GM19455 (cell line): ENCODE measurements around the gene DHX32.
"Not testable (repeated sequence)": the region's sequence is repeated elsewhere in the genome, so short reads cannot be mapped to it uniquely, and the experiment has no call there.

ENCODE experiments used
- ATAC-seq: cut with Tn5 transposase; IDR thresholded peaks from one replicate; pipeline ENCODE4 v1.9.1; 2021; ENCODE audit not compliant: unreplicated experiment

The DHX32 gene, protein sequence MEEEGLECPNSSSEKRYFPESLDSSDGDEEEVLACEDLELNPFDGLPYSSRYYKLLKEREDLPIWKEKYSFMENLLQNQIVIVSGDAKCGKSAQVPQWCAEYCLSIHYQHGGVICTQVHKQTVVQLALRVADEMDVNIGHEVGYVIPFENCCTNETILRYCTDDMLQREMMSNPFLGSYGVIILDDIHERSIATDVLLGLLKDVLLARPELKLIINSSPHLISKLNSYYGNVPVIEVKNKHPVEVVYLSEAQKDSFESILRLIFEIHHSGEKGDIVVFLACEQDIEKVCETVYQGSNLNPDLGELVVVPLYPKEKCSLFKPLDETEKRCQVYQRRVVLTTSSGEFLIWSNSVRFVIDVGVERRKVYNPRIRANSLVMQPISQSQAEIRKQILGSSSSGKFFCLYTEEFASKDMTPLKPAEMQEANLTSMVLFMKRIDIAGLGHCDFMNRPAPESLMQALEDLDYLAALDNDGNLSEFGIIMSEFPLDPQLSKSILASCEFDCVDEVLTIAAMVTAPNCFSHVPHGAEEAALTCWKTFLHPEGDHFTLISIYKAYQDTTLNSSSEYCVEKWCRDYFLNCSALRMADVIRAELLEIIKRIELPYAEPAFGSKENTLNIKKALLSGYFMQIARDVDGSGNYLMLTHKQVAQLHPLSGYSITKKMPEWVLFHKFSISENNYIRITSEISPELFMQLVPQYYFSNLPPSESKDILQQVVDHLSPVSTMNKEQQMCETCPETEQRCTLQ

DNA sequence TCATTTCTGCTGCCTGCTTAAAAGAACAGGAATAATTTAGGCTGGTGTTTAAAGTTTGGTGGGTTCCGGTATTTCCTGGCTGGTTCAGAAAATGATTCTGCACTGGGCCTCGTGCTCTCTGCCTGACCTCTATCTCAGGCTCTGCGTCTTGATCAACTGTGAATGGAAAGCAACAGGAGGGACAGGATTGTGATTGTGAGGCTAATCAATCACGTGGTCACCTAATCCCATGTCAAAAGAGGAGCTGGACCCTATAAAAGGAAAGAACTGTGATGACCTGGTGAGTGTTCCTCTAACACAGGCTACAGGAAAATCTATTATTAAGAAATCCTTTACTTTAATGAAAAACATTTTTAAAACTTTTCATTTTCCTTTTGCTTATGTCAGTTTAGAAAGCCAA lies at the start of gene DHX32:
Gene DHX32 (minus strand): TSS at position 101 of the 400 bp plus-strand sequence. CDS start 468 bp downstream, outside the sequence.
- no peak for ATAC-seq

DNA sequence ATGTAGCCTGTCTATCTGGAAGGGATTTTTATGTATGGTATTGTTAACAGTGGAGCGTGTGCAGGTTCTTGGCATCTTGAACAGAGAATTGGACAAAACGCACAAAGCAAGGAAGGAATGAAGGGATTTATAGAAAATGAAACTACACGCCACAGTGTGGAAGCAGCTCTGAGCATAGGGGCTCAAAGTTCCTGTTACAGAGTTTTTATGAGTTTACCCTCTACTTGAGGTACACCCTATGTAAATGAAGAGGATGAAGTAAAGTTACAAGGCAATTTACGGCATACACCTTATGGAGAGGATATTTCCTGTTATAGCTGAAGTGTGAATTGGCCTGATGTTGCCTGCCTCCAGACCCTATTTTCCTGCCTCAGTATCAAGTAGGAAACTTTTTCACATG lies 48.5 kb upstream of the DHX32 start:
- no peak for ATAC-seq

DNA sequence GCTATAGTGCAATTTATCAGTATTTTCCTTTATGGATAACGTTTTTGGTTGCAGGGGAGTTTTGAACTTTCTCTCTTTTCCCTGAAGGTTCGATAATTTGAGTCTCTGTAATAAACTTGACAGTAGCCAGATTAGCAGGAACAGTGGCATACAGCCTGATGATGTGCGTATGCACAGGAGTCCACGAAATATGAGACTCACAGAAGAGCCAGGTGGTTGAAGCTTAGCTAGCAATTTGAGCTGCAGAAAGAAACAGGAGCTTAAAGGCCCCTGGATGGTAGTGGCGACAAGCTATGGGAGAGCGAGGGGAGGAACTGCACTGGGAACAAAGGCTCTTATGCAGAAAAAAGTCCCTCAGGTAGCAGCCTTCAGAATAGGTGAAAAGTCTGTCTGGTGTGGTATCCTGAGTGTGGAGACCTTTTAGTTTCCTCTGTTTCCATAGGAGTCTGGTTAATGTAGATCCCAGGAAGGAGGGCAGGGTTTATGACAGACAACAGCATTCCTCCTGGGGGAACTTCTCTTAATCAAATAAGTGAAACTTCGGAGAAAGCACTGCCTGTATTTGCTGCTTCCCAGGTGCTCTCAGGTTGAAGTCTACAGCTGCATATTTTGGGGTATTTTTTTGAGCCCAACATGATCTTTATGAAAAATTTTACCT lies 48.0 kb upstream of the DHX32 start:
- ATAC-seq, result no peak

DNA sequence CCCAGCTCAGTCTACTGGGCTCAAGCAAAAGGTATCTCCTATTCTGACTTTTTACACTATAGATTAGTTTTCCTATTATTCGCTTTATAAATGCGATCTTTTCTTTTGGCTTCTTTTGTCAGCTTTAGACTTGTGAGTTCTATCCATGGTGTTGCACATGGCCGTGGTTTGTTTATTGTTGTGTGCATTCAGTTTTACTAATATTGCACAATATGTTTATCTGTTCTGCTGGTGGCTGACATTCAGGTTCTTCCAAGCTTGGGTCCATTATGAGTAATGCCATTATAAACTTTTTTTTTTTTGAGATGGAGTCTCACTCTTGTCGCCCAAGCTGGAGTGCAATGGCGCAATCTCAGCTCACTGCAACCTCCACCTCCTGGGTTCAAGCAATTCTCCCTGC lies 46.2 kb upstream of the DHX32 start:
- not testable (repeated sequence) for ATAC-seq

DNA sequence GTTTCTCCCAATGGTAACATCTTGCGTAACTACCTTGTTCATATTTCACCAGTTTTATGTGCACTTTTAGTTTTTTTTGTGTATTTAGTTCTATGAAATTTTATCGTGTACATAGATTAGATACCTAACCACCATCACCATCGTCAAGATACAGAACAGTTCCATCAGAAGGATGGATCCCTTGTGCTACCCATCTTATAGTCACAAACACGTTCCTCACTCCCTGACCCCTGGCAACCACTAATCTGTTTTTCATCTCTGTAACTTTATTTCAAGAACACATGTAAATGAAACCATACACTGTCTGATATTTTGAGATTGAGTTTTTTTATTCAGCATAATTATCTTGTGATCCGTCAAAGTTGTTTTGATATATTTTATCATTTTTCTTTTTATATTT lies 45.2 kb upstream of the DHX32 start:
- ATAC-seq, result no peak

DNA sequence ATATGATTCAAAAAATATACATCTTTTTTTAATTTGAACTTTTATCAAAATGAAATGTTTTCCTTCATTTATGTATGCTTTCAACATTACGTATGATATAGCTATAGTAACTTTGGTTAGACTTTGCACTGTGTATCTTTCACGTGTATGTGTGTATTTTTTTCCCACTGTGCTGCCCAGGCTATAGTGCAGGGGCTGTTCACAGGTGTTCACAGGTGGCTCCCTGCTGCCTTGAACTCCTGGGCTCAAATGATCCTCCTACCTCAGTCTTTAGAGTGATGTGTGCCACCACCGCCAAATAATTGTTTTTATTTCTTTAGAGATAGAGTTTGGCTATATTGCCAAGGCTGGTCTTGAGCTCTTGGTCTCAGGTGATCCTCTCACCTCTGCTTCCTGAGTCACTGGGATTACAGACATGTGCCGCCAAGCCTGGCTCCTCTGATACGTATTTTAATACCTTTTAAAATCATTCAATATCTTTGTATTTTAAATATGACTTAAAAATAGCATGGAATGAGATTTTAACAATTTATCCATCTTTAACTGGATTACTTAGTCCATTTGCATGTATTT lies 44.3 kb upstream of the DHX32 start:
- ATAC-seq, result no peak

DNA sequence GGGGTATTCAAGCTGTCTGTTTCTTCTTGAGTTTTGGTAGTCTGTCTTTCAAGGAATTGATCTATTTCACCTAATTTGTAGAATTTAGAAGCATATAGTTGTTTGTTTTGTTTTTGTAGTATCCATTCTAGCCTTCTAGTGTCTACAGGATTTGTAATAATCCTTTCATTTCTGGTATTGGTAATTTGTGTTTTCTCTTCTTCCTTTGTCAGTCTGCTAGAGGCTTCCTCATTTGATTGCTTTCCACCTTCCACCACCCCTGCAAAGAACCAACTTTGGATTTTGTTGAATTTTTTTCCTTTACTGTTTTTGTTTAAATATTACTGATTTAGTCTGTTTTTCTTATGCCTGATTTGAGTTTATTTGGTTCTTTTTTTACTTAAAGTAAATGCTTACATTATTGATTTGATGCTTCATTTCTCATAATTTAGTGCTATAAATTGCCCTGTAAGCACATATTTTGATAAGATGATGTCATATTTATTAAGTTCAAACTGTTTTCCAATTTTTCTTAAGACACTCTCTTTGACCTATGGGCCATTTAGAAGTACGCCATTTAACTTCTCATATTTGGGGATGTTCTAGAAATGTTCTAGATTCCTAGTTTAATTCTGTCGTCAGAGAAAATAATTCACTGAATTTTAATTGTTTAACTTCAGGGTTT lies 40.7 kb upstream of the DHX32 start:
- ATAC-seq, result not testable (repeated sequence)

DNA sequence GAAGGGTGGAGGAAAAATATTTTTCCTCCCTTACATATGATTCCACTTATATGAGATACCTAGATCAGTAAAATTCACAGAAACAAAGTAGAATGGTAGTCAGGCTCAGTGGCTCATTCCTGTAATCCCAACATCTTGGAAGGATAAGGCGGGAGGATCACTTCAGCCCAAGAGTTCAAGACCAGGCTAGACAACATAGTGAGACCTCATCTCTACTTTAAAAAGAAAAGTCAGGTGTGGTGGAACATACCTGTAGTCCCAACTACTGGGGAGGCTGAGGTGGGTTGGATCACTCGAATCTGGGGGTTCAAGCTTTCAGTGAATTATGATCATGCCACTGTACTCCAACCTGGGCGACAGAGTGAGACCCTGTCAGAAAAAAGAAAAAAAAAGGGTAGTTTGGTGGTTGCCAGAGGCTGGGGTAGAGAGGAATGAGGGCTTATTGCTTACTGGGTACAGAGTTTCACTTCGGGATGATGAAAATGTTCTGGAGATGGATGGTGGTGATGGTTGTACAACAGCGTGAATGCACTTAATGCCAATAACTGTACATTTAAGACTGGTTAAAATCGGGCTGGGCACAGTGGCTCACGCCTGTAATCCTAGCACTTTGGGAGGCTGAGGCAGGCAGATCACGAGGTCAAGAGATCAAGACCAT lies 36.7 kb upstream of the DHX32 start:
- not testable (repeated sequence) for ATAC-seq

DNA sequence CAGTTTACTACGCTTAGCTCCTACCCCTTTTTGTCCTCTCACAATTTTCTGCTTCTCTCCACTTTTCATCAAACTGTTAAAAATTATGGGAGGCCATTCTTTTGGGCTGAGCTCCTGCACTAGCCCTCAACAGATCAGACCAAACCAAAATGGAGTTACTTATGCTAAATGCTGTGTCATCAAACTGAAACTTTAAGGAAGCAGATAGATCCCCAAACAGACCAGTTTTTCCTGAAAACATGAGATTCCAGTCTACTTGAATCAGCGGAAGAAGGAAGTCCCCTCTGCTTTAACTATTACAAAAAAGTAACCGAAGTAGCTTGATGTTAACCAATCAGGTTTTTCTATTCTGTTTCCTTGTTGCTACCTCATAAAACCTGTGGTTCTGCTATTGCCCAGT lies 35.9 kb upstream of the DHX32 start:
- no peak for ATAC-seq

DNA sequence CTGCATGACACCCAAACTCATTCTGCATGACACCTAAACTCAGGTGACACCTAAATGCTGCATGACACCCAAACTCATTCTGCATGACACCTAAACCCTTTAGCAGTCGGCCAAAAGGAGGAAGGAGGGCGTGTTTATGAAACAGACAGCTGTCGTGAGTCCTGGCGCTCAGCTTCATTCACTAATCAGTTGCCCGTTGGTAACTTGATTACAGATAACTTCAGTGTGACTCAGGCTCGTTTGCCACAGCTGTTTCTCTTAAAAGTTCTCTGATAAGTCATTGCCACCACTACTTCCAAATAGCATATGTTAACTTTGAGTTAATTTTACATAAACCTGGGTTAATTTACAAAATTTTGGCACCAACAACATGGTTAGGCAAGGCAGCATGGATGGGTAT lies 32.2 kb upstream of the DHX32 start:
- ATAC-seq, result not testable (repeated sequence)

DNA sequence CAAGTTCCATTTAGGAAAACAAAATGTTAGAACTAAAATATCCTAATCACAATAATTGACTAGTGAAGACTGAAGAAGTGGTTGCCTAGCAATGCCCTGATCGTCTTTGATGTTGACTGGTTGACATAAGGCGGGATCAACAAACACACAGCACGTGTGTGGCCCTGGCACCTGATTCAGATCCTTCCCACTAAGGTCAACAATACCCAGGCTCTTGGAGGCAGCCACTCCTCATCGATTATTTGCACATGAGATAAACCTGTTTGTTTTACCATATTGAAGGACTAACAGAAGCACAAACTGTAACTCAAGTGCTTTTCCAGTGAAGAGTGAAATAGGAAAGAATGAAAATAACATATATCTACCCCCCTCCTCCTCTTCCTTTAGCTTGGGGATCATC lies 30.9 kb upstream of the DHX32 start:
- ATAC-seq, result no peak

DNA sequence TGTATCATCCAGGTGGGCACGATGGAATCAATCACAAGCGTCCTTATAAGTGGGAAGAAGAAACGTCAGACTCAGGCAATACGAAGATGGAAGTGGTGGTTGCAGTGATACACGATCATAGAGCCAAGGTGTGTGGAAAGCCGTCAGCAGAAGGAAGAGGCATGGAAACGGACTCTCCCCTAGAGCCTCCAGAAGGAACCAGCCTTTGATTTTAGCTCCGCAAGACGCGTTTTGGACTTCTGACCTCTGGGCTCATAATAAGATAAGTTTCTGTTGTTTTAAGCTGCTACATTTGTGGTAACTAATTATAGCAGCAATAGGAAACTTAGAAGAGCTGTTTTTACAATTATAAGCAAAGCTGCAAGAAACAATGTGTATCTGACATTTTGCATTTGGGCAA lies 30.1 kb upstream of the DHX32 start:
- no peak for ATAC-seq

DNA sequence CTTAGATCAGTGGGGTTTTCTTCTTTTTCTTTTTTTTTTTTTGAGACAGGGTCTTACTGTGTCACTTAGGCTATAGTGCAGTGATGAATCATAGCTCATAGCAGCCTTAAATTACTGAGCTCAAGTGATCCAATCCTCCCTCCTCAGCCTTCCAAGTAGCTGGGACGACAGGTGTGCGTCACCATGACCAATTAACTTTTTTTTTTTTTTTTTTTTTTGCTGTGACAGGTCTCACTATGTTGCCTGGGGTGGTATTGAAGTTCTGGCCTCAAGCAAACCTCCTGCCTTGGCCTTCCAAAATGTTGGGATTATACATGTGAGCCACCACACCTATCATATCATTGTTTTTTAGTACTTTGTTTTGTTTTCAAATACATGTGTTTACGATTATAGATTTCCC lies 28.4 kb upstream of the DHX32 start:
- ATAC-seq, result not testable (repeated sequence)

DNA sequence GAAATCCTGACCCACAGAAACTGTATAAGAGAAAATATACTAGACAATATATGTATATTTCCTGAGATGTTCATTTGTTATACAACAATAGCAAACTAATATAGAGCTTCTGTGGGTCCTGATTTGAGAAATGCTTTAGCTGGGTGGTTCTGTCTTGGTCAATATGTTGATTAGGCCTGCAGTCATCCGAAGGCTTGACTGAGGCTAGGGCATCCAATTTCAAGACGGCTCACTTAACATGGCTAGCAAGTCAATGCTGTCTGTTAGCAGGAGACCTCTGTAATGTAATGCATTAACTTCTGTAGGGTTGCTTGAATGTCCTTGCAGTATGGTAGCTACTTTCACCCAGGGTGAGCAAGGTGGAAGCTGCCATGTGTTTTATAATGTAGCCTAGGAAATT lies 27.7 kb upstream of the DHX32 start:
- not testable (repeated sequence) for ATAC-seq

DNA sequence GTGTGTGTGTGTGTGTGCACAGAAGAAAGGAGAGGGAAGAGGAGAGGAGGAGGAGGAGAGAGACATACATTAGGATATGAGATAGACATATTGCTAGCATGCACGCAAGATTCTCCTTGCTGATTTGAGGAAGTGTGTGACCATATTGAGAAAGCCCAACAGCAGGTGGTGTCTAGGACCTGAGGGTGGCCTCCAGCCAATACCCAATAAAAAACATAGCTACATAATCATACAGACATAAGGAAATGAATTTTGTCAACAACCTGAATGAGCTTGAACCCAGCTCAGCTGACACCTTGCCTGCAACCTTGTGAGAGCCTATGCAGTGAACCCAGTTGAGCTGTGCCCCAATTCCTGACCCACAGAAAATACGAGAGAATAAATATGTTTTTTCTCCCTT lies 26.5 kb upstream of the DHX32 start:
- not testable (repeated sequence) for ATAC-seq

DNA sequence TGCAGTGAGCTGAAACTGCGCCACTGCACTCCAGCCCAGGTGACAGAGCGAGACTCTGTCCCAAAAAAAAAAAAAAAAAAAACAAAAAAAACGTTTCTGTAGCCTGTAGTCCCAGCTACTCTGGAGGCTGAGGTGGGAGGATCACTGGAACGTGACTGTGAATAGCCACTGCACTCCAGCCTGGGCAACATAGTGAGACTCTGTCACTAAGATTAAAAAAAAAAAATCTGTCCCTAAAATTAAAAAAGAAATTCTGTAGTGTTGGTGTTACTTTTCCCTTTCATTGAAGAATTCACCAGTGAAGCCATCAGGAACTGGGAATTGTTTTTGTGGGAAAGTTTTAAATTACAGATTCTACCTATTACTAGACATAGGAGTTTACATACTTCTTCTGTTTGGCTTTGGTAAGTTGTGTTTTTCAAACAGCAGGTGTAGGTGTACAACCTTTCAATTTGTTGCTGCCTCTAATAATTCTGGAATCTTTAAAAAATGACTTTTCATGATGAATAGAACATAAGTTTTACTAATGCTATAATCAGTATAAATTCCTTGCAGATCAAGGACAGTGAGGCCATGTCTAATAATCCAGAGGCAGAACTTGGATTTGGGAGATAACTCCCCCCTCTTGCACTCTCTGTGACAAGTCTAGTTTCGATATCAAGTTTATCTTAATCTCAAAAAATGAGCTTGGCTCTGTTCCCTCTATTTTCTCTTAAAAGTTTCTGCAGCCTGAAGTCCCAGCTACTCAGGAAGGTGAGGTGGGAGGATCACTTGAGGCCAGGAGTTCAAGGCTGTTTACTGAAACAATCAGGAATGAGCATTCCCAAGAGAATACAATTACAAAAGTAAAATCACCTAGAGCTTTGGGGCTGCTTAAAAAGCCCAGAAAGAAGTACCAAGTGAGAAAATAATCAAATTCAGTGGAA lies 24.2 kb upstream of the DHX32 start:
- ATAC-seq, result not testable (repeated sequence)

DNA sequence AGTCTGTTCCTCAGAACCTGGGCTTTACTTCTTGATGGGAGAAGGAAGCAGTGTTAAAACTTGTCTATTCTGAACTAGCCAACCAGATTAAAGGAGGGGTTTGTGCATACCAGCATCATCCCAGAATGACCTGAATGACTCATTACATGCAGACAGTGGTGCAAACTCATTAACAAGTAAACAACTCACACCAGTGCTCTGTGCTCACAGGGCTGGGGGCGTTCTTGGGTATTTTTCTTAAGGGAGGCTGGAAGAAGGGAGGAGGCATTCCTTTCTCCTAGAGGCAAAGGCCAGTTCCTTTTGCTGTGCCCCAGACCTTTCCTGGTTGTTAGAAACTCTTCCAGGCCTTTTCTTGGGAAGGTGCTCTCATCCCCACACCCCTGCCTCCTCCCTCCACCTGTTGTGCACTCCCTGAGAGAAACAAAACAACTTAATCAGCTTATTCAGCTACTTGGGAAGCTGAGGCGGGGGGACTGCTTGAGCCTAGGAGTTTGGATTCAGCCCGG lies 22.1 kb upstream of the DHX32 start:
- ATAC-seq, result not testable (repeated sequence)

DNA sequence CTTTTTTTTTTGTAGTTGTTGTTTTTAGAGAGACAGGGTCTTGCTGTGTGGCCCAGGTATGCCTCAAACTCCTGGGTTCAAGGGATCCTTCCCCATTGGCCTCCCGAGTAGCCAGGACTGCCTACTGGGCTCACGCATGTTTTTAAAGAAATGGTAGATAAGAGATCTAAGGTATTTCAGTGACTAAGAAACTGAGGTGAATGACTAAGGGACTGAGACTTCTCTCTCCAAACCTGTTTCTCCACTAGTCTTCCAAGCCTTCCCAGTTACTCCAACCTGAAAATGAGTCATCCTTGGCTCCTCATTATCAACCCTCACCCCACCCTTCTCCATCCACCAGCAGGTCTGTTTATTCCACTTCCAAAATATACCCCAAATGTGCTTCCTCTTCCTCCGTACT lies 19.9 kb upstream of the DHX32 start:
- ATAC-seq, result not testable (repeated sequence)

DNA sequence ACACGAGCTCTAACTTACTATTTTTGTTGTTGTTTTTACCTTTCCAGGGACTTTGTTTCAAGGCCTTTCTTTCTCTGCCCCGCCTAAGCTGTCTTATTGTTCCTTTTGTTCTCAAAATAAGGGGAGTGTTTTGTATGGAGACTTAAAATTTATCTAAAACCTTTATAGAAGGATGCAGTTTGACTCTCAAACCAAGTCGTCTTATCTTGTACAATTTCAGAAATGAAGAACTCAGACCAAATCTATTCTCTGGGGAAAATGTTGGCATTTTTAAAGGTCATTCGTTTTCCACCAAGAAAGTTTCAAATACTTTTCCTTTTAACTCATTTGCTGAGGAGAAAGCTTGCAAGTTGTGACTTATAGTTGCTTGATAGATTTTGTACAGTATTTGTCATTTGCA lies 16.2 kb upstream of the DHX32 start:
- ATAC-seq, result not testable (repeated sequence)
